HG02981 (cell line): ENCODE data around the gene NPB.

Source experiments
- ATAC-seq: cut with Tn5 transposase; IDR thresholded peaks from one replicate; pipeline ENCODE4 v1.9.1; 2021; ENCODE audit warnings: mild to moderate bottlenecking, moderate library complexity; ENCODE audit not compliant: unreplicated experiment

NPB gene

GRCh38 chr17:81869221-81870130 lies 32.6 kb upstream of the NPB start:
- ATAC-seq: no peak

DNA sequence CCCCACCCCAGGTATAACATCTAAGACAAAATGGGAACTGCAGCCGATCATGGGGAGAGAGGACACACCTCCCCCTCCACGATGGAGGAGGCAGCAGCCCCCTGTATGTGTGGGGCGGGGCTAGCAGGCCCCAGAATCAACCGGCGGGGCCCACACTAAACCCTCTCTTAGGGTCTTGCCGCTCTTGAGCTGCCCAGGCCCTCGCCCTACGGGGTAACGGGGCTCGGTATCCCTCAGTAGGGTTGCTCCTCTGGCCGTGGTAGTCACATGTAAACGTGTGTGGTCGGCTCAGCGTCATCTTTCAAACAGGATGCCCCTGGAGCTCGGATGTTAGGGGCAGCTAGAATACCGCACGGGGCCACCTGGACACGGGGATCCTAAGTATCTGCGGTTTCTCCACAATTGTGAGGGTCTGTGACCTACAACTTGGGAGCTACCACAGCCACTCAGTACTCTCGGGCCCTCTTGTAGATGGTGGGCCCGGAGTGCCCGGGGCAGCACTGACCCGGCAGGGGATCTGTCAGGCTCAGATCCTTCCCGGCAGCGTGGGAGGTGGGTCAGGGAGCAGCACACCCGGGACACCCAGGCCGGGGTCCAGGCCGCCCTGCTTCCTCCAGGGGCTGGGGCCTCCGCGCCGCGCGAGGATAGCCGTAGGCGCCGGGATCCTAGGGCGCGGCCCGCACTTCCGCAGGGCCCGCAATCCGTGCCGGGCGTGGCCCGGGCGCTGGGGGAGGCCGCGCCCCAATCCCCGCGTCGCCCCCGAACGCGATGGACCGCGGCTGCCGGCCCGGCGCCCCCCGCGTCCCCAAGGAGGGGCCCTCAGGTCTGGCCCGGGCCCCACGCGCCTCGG lies 31.7 kb upstream of the NPB start:
- peak; percentile 12 for ATAC-seq

GRCh38 chr17:81870981-81871386 lies 31.1 kb upstream of the NPB start, which contains the start of gene ARHGDIA:
TSS of gene ARHGDIA (minus strand) at chr17:81871337. CDS start at chr17:81869930, 1,407 bp downstream.
- peak; percentile 7 for ATAC-seq

DNA sequence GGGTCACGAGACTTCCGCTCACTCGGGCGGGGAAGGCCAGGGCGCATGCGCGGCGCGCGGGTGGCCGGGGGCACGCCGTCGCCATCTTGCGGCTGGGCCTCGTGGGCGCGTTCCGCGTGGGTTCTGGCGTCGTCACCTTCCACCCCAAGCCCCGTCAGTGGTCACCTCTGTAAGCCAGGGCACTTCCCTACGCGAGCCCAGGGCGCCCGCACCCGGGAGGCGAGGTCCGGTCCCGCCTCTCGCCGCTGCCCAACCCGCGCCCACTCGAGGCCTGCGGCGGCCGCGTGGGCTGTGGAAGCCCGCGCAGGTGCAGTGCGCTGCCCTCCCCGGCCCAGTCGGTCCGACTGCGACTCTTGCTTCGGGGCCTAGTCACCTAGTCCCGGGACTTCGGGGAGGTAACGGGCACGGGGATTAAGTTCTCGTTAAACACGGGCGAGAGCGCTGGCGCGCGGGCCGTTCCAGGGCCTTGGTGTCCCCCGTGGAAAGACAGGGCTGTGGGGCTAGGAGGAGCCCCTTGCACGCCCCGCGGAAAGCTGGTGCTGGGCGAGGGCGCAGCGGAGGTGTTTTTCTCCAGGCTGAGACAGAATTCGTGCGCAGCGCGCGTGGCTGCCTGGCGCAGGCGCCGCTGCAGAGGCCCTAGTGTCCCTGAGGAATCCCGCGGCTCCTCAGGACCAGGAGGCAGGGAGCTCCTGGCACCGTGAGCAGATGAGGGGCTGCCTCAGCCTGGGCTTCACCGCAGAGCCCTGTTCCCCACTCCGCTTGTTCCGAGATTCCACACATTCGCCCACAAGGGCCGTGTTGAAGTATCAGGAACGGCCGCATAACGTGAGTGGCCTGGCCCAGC lies 30.4 kb upstream of the NPB start:
- peak; percentile 47 for ATAC-seq

GRCh38 chr17:81877569-81877968 lies 24.5 kb upstream of the NPB start:
- no peak for ATAC-seq

- no peak for ATAC-seq
Measured at GRCh38 chr17:81878294-81878693, 23.7 kb upstream of the NPB start.

- ATAC-seq: no peak
Measured at GRCh38 chr17:81879121-81879520, 22.9 kb upstream of the NPB start.

DNA sequence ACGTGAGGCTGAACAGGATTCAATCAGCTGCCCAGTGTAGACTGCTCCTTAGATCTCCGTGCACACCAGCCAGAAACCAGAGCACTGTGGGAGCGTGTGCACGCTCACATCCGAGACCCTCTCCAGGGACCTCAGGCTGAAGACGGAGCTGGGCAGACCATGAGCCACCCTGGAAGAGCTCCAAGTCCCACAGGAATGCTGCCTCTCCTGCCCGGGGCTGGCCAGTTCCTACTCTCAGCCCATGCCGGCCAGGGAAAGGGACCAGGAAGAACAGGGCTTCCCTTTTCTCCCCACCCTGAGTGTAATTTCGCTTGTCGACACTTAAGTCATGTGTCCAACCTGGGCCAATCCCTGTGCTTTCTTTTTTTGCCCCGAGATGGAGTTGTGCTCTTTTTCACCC lies 17.5 kb upstream of the NPB start:
- no peak for ATAC-seq

DNA sequence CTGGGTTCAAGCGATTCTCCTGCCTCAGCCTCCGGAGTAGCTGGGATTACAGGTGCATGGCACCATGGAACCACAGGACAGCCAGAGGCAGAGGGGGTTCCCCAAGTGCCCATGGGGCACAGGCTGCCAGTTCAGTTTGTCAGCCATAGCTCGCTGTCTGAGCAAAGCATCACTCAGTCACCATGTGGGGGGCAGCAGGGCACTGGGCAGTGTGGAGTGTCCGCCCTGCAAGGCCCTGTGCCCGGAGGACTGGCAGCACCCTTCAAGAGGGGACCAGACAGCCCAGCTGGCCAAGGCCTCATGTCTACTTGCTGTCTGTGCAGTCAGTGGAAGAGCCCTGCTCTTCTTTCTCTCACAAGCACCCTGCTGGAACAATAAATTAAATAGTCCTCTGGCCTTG lies 17.1 kb upstream of the NPB start:
- ATAC-seq: no peak

DNA sequence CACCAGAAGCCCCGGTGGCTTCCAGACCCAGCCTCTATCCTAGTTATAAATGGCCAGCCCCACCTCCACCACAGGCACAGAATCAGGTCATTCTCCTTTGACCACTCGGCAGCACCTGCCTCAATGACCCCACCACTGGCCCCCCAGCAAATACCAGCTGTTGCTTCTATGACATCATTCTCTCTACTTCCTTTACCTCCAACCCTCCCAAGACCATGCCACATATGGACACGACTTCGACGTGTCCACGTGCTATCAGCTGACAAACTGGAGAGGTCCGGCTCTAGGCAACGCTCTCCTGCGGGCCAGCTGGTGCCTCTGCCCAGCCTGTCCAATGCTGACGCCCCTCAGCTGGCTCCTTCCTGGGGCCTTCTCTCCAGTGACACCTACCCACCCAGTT lies 16.6 kb upstream of the NPB start:
- no peak for ATAC-seq

- no peak for ATAC-seq
Measured at GRCh38 chr17:81885869-81886548, 16.0 kb upstream of the NPB start.

GRCh38 chr17:81888105-81888987 lies 13.7 kb upstream of the NPB start:
- ATAC-seq: no peak

GRCh38 chr17:81888988-81889595 lies 12.9 kb upstream of the NPB start:
- ATAC-seq: no peak

- no peak for ATAC-seq
Measured at GRCh38 chr17:81889602-81890001, 12.4 kb upstream of the NPB start.

DNA sequence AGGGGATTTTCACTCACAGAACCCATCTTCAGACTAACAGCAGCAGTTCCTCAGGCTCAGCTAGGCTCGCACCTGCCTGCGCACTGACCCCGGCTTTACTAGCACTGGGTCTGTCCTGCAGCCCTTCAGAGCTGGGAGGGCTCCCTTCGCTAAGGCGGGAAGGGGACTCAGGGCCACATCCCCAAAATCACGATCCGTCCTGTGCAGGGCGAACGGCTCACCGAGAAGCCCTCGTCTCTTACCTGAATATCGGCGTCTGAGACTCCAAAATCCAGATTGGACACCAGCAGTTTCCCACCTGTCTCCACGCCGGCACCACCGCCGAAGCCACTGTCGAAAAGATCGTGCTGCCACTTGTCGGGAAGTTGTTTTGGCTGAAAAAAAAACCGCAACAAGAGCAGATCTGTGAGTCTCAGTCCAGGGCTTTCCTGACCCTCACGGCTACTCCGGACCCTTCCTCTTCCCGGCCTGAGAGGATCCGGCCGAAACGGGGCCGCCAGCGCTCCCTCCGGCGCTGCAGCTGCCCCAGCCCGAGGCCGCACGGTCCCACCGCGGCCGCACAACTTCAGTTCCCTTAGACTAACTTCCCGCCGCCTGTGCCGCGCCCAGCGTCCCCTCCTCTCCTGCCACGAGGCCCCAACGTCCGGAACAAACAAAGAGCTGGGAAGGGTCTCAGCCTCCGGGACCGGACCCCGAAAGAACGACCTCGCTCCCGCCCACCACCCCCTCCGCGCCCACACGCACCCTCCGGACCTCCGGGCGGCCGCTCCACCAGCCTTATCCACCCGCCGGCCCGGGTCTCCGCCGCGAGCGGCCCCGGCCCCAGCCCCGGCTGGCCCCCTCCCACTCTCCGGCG lies 11.4 kb upstream of the NPB start:
- ATAC-seq: no peak

GRCh38 chr17:81891303-81891552 lies 10.8 kb upstream of the NPB start:
- ATAC-seq: peak; percentile 19

GRCh38 chr17:81895400-81895799 lies 6.6 kb upstream of the NPB start:
- no peak for ATAC-seq
